ENCODE results near the gene CSNK2A2. TPM values are rescaled to one million over a fixed set of nuclear protein-coding genes. Genes with fewer than 3 reads are reported as not detected.

CSNK2A2 gene
- total and polyA plus RNA-seq, 9 of the 15 experiments (the other 6 are each of a cell fraction or from before 2014, with no cell fraction given) = 20.8 to 109 (median 44.7) TPM

- DNase-seq (ENCODE audit: extremely low read depth in 1 of 4, low spot score in 3 of 4) (no peak), ATAC-seq (no peak), FAIRE-seq (no peak)
- Histone ChIP-seq H2AFZ (ENCODE audit: low read depth, low read length) (no peak overlapping the region), H3K4me1 (replicated peaks in 1 of 2; ENCODE audit: control insufficient read depth in 2 of 2, insufficient read depth in 2 of 2, low read length in 2 of 2) (no peaks in the 10 kb centered on the region), H3K9me3 (replicated peaks; ENCODE audit: control insufficient read depth, insufficient read depth, low read depth, low read length) (no peaks in the 10 kb centered on the region), H3K4me3 (no peak overlapping the region), H4K20me1 (replicated peaks; ENCODE audit: control insufficient read depth, insufficient read depth, low read length) (no peaks in the 10 kb centered on the region), H3K27ac (ENCODE audit: extremely low read depth, low read depth, low read length) (no peak overlapping the region), H3K79me2 (ENCODE audit: control insufficient read depth, insufficient read depth, low read length) (no peaks in the 10 kb centered on the region), H3K36me3 (ENCODE audit: control insufficient read depth, insufficient read depth, low read length) (no peaks in the 10 kb centered on the region), H3K27me3 (ENCODE audit: control insufficient read depth in 2 of 2, insufficient read depth in 2 of 2, low read length in 2 of 2) (no peaks in the 10 kb centered on the region; a peak in 2 of 5 replicates), H3K9me1 (ENCODE audit: control insufficient read depth, insufficient read depth, low read length) (no peaks in the 10 kb centered on the region), H3K9ac (ENCODE audit: insufficient read depth in 1 of 2, low read depth in 2 of 2, low read length in 2 of 2) (no peak overlapping the region), H3K4me2 (ENCODE audit: insufficient read depth, low read length) (no peak overlapping the region)
- intact Hi-C loops (cut with micrococcal nuclease) = no loop called here
- ChIA-PET POLR2A (no interaction called here), CTCF (ENCODE audit: low intra/inter-chr PET ratio) (no interaction called here)
- WGBS (ENCODE audit: insufficient coverage, low coverage, missing lambda C conversion rate) = 17% methylated on average over 3 of the region's 3 CpGs
- TF ChIP-seq SAFB (IDR thresholded peaks at IDR 0.05; ENCODE audit: borderline replicate concordance, low read depth, low read length) = no peak
- peak; percentile 74 for TF ChIP-seq ZNF512 (tag; IDR thresholded peaks at IDR 0.05)
- peak; percentile 51; the same call in 1 of the 2 replicates for TF ChIP-seq MTA1 (IDR thresholded peaks at IDR 0.05; ENCODE audit: borderline replicate concordance)
- no peak for TF ChIP-seq TEAD4 (IDR thresholded peaks at IDR 0.05; ENCODE audit: low read length)
- TF ChIP-seq TEAD4 (CRISPR knock-in tag; IDR thresholded peaks at IDR 0.05; ENCODE audit: borderline replicate concordance) = no peak
- TF ChIP-seq ZNF561 (CRISPR knock-in tag; conservative IDR thresholded peaks at IDR 0.05) = no peak
- in situ Hi-C loops (cut with MboI) = no loop called here
- BruUV-seq (replicated peaks) = no TSS peak
These were observed 15.1 kb upstream of the CSNK2A2 start for GRCh38 chr16:58212824-58213655.

Measured in K562 (cell line).